GM06990 (cell line): ENCODE results near the gene RAB40B.

Experiments
- DNase-seq: peaks from one replicate; pipeline ENCODE4 v3.0.0-alpha.2; 2011; ENCODE audit not compliant: insufficient read length; ENCODE audit errors: extremely low read depth
- H3K27me3 ChIP-seq: replicated peaks from 2 replicates; pipeline ENCODE4 v1.6.0; 2011; ENCODE audit warnings: low read length; ENCODE audit not compliant: control insufficient read depth, insufficient read depth
- H3K36me3 ChIP-seq: 2 replicates; pipeline ENCODE4 v1.5.1; 2011; ENCODE audit warnings: low read length; ENCODE audit not compliant: control insufficient read depth, insufficient read depth
- H3K4me3 ChIP-seq: replicated peaks from 2 replicates; pipeline ENCODE4 v1.5.1; 2011; ENCODE audit warnings: low read depth, mild to moderate bottlenecking, control low read depth, low read length
- TF ChIP-seq, protein P1 (sequence below): IDR thresholded peaks from 2 replicates; pipeline ENCODE4 v1.5.1; 2011; ENCODE audit warnings: low read length, control low read depth, mild to moderate bottlenecking, inconsistent platforms; ENCODE audit not compliant: insufficient read depth, poor library complexity, severe bottlenecking

Gene RAB40B

DNA sequence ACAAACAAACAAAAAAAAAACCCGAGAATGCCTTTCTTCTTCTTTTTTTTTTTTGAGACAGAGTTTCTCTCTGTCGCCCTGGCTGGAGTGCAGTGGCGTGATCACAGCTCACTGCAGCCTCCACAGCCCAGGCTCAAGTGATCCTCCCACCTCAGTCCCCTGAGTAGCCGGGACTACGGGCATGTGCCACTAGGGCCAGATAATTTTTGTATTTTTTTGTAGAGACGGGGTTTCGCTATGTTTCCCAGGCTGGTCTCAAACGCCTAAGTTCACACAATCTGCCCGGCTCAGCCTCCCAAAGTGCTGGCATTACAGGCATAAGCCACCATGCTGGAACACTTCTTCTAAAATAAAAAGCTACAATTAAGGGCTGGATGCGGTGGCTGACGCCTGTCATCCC, 33.3 kb downstream of the RAB40B start:
- no peak for DNase-seq
- no peaks in the 10 kb centered on the region for H3K36me3 ChIP-seq
- no peaks in the 10 kb centered on the region for H3K27me3 ChIP-seq
- TF ChIP-seq, protein P1, sequence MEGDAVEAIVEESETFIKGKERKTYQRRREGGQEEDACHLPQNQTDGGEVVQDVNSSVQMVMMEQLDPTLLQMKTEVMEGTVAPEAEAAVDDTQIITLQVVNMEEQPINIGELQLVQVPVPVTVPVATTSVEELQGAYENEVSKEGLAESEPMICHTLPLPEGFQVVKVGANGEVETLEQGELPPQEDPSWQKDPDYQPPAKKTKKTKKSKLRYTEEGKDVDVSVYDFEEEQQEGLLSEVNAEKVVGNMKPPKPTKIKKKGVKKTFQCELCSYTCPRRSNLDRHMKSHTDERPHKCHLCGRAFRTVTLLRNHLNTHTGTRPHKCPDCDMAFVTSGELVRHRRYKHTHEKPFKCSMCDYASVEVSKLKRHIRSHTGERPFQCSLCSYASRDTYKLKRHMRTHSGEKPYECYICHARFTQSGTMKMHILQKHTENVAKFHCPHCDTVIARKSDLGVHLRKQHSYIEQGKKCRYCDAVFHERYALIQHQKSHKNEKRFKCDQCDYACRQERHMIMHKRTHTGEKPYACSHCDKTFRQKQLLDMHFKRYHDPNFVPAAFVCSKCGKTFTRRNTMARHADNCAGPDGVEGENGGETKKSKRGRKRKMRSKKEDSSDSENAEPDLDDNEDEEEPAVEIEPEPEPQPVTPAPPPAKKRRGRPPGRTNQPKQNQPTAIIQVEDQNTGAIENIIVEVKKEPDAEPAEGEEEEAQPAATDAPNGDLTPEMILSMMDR: no peak
- no peak overlapping the region for H3K4me3 ChIP-seq

GRCh38 chr17:82664701-82665182, 33.8 kb downstream of the RAB40B start:
- TF ChIP-seq, protein P1: no peak
- H3K4me3 ChIP-seq: no peak overlapping the region
- no peak for DNase-seq
- no peaks in the 10 kb centered on the region for H3K36me3 ChIP-seq
- no peaks in the 10 kb centered on the region for H3K27me3 ChIP-seq

- DNase-seq: no peak
- no peak overlapping the region for H3K4me3 ChIP-seq
- TF ChIP-seq, protein P1: no peak
- H3K27me3 ChIP-seq: no peaks in the 10 kb centered on the region
- H3K36me3 ChIP-seq: no peaks in the 10 kb centered on the region
Observed at GRCh38 chr17:82664276-82664575, 34.3 kb downstream of the RAB40B start.

GRCh38 chr17:82663381-82664275, 34.9 kb downstream of the RAB40B start:
- DNase-seq: no peak
- Histone ChIP-seq H3K4me3 (no peak overlapping the region), H3K27me3 (no peaks in the 10 kb centered on the region), H3K36me3 (0 out of 2 replicates have a peak, but pooled peaks cover 2% of the 10 kb centered on the region)
- TF ChIP-seq, protein P1: no peak

DNA sequence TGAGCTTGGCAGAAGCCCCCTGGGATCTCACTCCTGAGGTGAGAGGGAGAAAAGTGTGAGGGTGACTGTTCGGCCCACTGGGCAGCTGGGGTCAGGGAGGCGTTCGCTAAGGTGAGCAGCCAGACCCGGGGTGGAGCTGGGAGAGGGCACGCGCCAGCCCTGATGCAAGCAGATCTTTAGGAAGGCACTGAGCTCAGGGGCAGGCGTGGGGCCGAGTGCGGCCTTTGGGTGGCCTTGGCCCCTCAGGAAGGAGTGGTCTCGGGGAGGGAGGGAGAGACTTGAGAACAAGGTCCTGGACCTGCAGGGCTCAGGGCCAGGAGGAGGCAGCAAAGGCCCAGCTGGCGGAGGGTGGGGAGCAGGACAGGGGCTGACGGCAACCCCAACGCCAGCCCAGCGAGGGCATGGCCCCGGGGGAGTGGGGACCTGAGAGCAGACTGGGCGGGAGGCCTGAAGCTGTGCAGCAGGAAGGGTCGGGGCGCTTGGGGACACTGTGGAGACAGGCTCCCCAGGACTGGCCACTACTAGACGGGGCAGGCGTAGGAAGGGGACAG, 35.7 kb downstream of the RAB40B start:
- no peak for DNase-seq
- H3K36me3 ChIP-seq: 0 out of 2 replicates have a peak, but pooled peaks cover 2% of the 10 kb centered on the region
- no peak overlapping the region for H3K4me3 ChIP-seq
- TF ChIP-seq, protein P1: no peak
- no peaks in the 10 kb centered on the region for H3K27me3 ChIP-seq
